HCT116 (cell line): ENCODE measurements around the gene ORC3. TPM values are rescaled to one million over a fixed set of nuclear protein-coding genes. Genes with fewer than 3 reads are reported as not detected.

Experiments used
- ATAC-seq: fragments of 200-7000 bp; cut with Tn5 transposase; 2 replicates; pipeline ENCODE4 v1.9.1; 2020; ENCODE audit warnings: mild to moderate bottlenecking, moderate library complexity
- BruUV-seq: library from RNA; stranded (reverse); fragments of 400-500 nt; replicated peaks from 2 replicates; lab custom pipeline; 2021; lab: Mats Ljungman, UMichigan
- CTCF ChIA-PET: fragments of 300-600 bp; sonication (Branson Sonifier 250); formaldehyde crosslinking; loops from one replicate; lab custom pipeline; 2021; ENCODE audit warnings: antibody characterized with exemption; lab: Charles Lee
- POLR2A ChIA-PET: fragments of 300-600, 350-600 bp; sonication (Branson Sonifier 250); formaldehyde crosslinking; loops from one replicate; lab custom pipeline; 2021; ENCODE audit warnings: antibody characterized with exemption; lab: Charles Lee
- RAD21 ChIA-PET, 2 experiments: fragments of 300-600 bp; sonication (Branson Sonifier 250); formaldehyde crosslinking; loops; one replicate each; lab custom pipeline; 2023; ENCODE audit warnings: low total read pairs in 2 of 2; ENCODE audit not compliant: uncharacterized antibody in 2 of 2, unreplicated experiment in 2 of 2, low non-redundant PET in 1 of 2; lab: Charles Lee
- DNase-seq: peaks from one replicate; pipeline ENCODE4 v3.0.0-alpha.2; 2010; ENCODE audit warnings: low read depth, low spot score
- H2AFZ ChIP-seq: fragments of 200-600 bp; shearing (Covaris generic), sonication (generic); 2 replicates; pipeline ENCODE4 v1.6.1; 2017; ENCODE audit warnings: low read depth, mixed run types, mixed read lengths, antibody characterized with exemption, low read length; ENCODE audit not compliant: poor library complexity, severe bottlenecking
- H3K27ac ChIP-seq: 2 replicates; pipeline ENCODE4 v1.5.1; 2012; ENCODE audit warnings: low read depth, low read length
- H3K27me3 ChIP-seq: fragments of 200-600 bp; sonication (generic); 2 replicates; pipeline ENCODE4 v1.6.1; 2016; ENCODE audit warnings: mixed run types, low read length, mixed read lengths; ENCODE audit not compliant: insufficient read depth
- H3K36me3 ChIP-seq, 2 experiments: fragments of 200-500 bp in 1 of 2; fragments of 200-600 bp in 1 of 2; sonication (Bioruptor generic) in 1 of 2; sonication (generic) in 1 of 2; 2 replicates each; pipeline versions ENCODE4 v1.5.1 to v1.6.1; 2014 to 2016; ENCODE audit warnings: low read length in 2 of 2, inconsistent platforms in 1 of 2, mixed read lengths in 1 of 2, mixed run types in 1 of 2; ENCODE audit not compliant: insufficient read depth in 2 of 2, control insufficient read depth in 1 of 2
- H3K4me1 ChIP-seq, 2 experiments: fragments of 200-600 bp in 1 of 2; sonication (generic) in 1 of 2; 2 replicates each; pipeline versions ENCODE4 v1.5.1 to v1.6.1; 2012 to 2017; ENCODE audit warnings: low read length in 2 of 2, inconsistent platforms in 1 of 2, mild to moderate bottlenecking in 1 of 2, mixed read lengths in 1 of 2, mixed run types in 1 of 2, moderate library complexity in 1 of 2; ENCODE audit not compliant: insufficient read depth in 2 of 2, control insufficient read depth in 1 of 2
- H3K4me2 ChIP-seq: fragments of 200-600 bp; sonication (generic); 2 replicates; pipeline ENCODE4 v1.6.1; 2017; ENCODE audit warnings: mixed run types, low read length, mixed read lengths
- H3K4me3 ChIP-seq, 2 experiments: fragments of 200-600 bp in 1 of 2; sonication (generic) in 1 of 2; replicated peaks in 1 of 2; 2 replicates each; pipeline ENCODE4 v1.5.1; 2011 to 2016; ENCODE audit warnings: low read length in 2 of 2, control low read depth in 1 of 2, low read depth in 1 of 2, mild to moderate bottlenecking in 1 of 2, mixed read lengths in 1 of 2, mixed run types in 1 of 2
- H3K79me2 ChIP-seq: fragments of 200-600 bp; sonication (generic); 2 replicates; pipeline ENCODE4 v1.6.1; 2017; ENCODE audit warnings: mild to moderate bottlenecking, mixed run types, low read length, moderate library complexity, mixed read lengths; ENCODE audit not compliant: insufficient read depth
- H3K9ac ChIP-seq: fragments of 200-600 bp; sonication (generic); 2 replicates; pipeline ENCODE4 v1.6.1; 2016; ENCODE audit warnings: low read length, mixed read lengths
- H3K9me2 ChIP-seq: fragments of 200-600 bp; sonication (generic), shearing (Covaris generic); 2 replicates; pipeline ENCODE4 v1.6.1; 2017; ENCODE audit warnings: mixed run types, mild to moderate bottlenecking, moderate library complexity; ENCODE audit not compliant: insufficient read depth
- H3K9me3 ChIP-seq, 2 experiments: fragments of 200-500 bp in 1 of 2; fragments of 200-600 bp in 1 of 2; sonication (Bioruptor generic) in 1 of 2; sonication (generic) in 1 of 2; 2 replicates each; pipeline ENCODE4 v1.6.1; 2014 to 2017; ENCODE audit warnings: low read length in 2 of 2, mixed read lengths in 2 of 2, inconsistent platforms in 1 of 2, low read depth in 1 of 2, mild to moderate bottlenecking in 1 of 2, mixed run types in 1 of 2, moderate library complexity in 1 of 2; ENCODE audit not compliant: control insufficient read depth in 1 of 2, insufficient read depth in 1 of 2
- H4K20me1 ChIP-seq: fragments of 200-600 bp; sonication (generic), shearing (Covaris generic); 2 replicates; pipeline ENCODE4 v1.6.1; 2017; ENCODE audit warnings: mixed run types, mild to moderate bottlenecking, moderate library complexity; ENCODE audit not compliant: insufficient read depth
- CBX3 ChIP-seq: IDR thresholded peaks from 2 replicates; pipeline ENCODE4 v1.6.1; 2012; ENCODE audit warnings: low read depth
- EGR1 ChIP-seq: IDR thresholded peaks from 2 replicates; pipeline ENCODE4 v1.6.1; 2012; ENCODE audit warnings: low read depth
- EZH2phosphoT487 ChIP-seq: fragments of 200-600 bp; IDR thresholded peaks from 2 replicates; pipeline ENCODE4 v1.6.1; 2018; ENCODE audit warnings: antibody characterized with exemption, borderline replicate concordance
- FOSL1 ChIP-seq: IDR thresholded peaks from 2 replicates; pipeline ENCODE4 v1.6.1; 2012; ENCODE audit warnings: low read depth
- JUND ChIP-seq: IDR thresholded peaks from 2 replicates; pipeline ENCODE4 v1.6.1; 2012
- POLR2A ChIP-seq: IDR thresholded peaks from 2 replicates; pipeline ENCODE4 v1.7.0; 2011; ENCODE audit warnings: borderline replicate concordance; ENCODE audit not compliant: insufficient read depth, insufficient read length; ENCODE audit errors: extremely low read depth
- POLR2AphosphoS5 ChIP-seq: IDR thresholded peaks from 2 replicates; pipeline ENCODE4 v1.6.1; 2011; ENCODE audit warnings: mild to moderate bottlenecking, low read depth, low read length, moderate library complexity
- RAD21 ChIP-seq: IDR thresholded peaks from 2 replicates; pipeline ENCODE4 v1.6.1; 2012; ENCODE audit warnings: low read depth, mild to moderate bottlenecking
- SRF ChIP-seq: IDR thresholded peaks from 2 replicates; pipeline ENCODE4 v1.6.1; 2012; ENCODE audit warnings: low read depth
- TCF7L2 ChIP-seq: IDR thresholded peaks from 2 replicates; pipeline ENCODE4 v1.7.0; 2011; ENCODE audit warnings: borderline replicate concordance, inconsistent platforms; ENCODE audit not compliant: insufficient read depth, insufficient read length; ENCODE audit errors: extremely low read depth
- YY1 ChIP-seq: IDR thresholded peaks from 2 replicates; pipeline ENCODE4 v1.6.1; 2011; ENCODE audit warnings: low read length, low read depth, moderate library complexity, mild to moderate bottlenecking; ENCODE audit not compliant: insufficient replicate concordance; ENCODE audit errors: extremely low read depth
- ZFX ChIP-seq: fragments of 450-650 bp; IDR thresholded peaks from 2 replicates; pipeline ENCODE4 v1.6.1; 2017
- ZNF274 ChIP-seq: fragments of 200-500 bp; sonication (Bioruptor generic); IDR thresholded peaks from 2 replicates; pipeline ENCODE4 v1.6.1; 2014; ENCODE audit warnings: mild to moderate bottlenecking, low read depth, low read length, inconsistent platforms
- intact Hi-C: fragments of 100-400 bp; cut with micrococcal nuclease; formaldehyde crosslinking; loops from 2 replicates; pipeline ENCODE4 v1.10.0; 2022
- total RNA-seq: library from RNA; stranded (reverse); gene quantifications from one replicate; pipeline ENCODE4 v1.2.1, GENCODE V29; 2021; ENCODE audit not compliant: unreplicated experiment
- TF ChIP-seq, protein P1 (sequence below), 3 experiments: fragments of 200-600 bp in 1 of 3; sonication (generic) in 1 of 3; IDR thresholded peaks in 2 of 3; conservative IDR thresholded peaks in 1 of 3; 2 replicates each; pipeline ENCODE4 v1.5.1; 2012 to 2017; ENCODE audit warnings: low read depth in 2 of 3, low read length in 2 of 3, antibody characterized with exemption in 1 of 3, borderline replicate concordance in 1 of 3, control low read depth in 1 of 3, mild to moderate bottlenecking in 1 of 3, mixed read lengths in 1 of 3, mixed run types in 1 of 3, moderate library complexity in 1 of 3; ENCODE audit not compliant: insufficient read depth in 1 of 3
- TF ChIP-seq, protein P2 (sequence below): IDR thresholded peaks from 2 replicates; pipeline ENCODE4 v1.6.1; 2011; ENCODE audit warnings: mild to moderate bottlenecking, low read length, moderate library complexity; ENCODE audit not compliant: insufficient replicate concordance; ENCODE audit errors: extremely low read depth
- TF ChIP-seq, protein P3 (sequence below): IDR thresholded peaks from 2 replicates; pipeline ENCODE4 v1.6.1; 2012

Gene ORC3
- total RNA-seq, 1 experiment from 2014 or later = 34.2 TPM

DNA sequence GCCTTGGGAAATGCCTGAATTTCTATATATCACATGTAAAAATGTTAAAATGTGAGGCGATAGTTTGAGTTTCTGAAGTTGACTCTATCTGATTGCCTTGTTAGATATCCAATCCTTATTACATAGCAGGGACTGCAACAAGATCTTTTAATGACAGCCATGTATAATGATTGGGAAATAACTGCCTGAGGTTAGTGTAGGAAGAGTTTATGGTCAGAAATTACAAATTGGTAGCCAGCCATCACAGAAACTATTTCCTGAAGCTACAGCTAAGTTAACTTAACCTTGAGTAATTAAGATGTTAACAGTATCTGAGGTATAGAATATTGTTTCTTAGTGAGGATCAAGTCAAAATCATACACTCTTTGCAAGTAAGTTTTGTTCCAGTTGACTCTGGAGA lies 71.1 kb downstream of the ORC3 start:
- H3K27me3 ChIP-seq = no peaks in the 10 kb centered on the region
- H3K9ac ChIP-seq = no peak overlapping the region
- POLR2A ChIA-PET = no interaction called here
- TF ChIP-seq RAD21 (no peak), FOSL1 (no peak), TCF7L2 (no peak), ZFX (no peak), POLR2A (no peak), SRF (no peak), POLR2AphosphoS5 (no peak), JUND (no peak), ZNF274 (no peak)
- H3K36me3 ChIP-seq = peaks cover 3 to 6% of the 10 kb centered on the region in 2 experiments; a peak in 3 of 4 replicates
- H3K9me2 ChIP-seq = no peaks in the 10 kb centered on the region
- no peak overlapping the region for H3K4me2 ChIP-seq
- no peak overlapping the region for H2AFZ ChIP-seq
- ATAC-seq = no peak
- RAD21 ChIA-PET = no interaction called here
- H3K9me3 ChIP-seq = no peaks in the 10 kb centered on the region
- no peak for DNase-seq
- H3K79me2 ChIP-seq = no peaks in the 10 kb centered on the region
- no TSS peak for BruUV-seq
- intact Hi-C loops = no loop called here
- CTCF ChIA-PET = no interaction called here
- no peaks in the 10 kb centered on the region for H4K20me1 ChIP-seq
- H3K4me3 ChIP-seq = no peak overlapping the region
- no peak overlapping the region for H3K27ac ChIP-seq
- H3K4me1 ChIP-seq = peaks cover 0 to 7% of the 10 kb centered on the region in 2 experiments; a peak in 2 of 4 replicates

DNA sequence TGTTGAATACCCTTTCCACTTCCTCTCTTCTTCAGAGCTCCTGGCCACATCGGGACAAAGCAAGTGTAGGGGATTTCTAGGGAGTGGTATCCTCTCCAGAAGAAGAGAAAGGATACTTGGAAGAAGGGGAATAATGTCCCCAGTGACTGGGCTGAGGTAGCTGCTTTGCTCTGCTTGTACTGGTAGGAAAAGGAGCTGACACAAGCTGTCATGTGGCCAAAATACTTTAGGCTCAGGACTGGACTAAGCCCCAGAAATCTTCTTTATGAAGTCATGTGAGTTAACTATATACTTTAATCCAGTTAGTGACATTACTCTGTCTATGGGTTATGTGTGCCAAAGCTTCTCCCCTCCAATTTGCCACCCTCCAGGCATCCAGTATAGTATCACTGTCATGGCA lies 71.6 kb downstream of the ORC3 start:
- RAD21 ChIA-PET = no interaction called here
- no peak for ATAC-seq
- CTCF ChIA-PET = no interaction called here
- no peak for TF ChIP-seq POLR2A
- no peak for TF ChIP-seq YY1
- no peak for TF ChIP-seq EGR1
- TF ChIP-seq, protein P1, sequence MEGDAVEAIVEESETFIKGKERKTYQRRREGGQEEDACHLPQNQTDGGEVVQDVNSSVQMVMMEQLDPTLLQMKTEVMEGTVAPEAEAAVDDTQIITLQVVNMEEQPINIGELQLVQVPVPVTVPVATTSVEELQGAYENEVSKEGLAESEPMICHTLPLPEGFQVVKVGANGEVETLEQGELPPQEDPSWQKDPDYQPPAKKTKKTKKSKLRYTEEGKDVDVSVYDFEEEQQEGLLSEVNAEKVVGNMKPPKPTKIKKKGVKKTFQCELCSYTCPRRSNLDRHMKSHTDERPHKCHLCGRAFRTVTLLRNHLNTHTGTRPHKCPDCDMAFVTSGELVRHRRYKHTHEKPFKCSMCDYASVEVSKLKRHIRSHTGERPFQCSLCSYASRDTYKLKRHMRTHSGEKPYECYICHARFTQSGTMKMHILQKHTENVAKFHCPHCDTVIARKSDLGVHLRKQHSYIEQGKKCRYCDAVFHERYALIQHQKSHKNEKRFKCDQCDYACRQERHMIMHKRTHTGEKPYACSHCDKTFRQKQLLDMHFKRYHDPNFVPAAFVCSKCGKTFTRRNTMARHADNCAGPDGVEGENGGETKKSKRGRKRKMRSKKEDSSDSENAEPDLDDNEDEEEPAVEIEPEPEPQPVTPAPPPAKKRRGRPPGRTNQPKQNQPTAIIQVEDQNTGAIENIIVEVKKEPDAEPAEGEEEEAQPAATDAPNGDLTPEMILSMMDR (IDR thresholded peaks at IDR 0.05 in 2 of 3, conservative IDR thresholded peaks at IDR 0.05 in 1 of 3; ENCODE audit: borderline replicate concordance in 1 of 3, insufficient read depth in 1 of 3, low read depth in 2 of 3, low read length in 2 of 3) = no peak
- no peak for TF ChIP-seq EZH2phosphoT487
- TF ChIP-seq POLR2AphosphoS5 = no peak
- TF ChIP-seq SRF = no peak
- TF ChIP-seq, protein P2, sequence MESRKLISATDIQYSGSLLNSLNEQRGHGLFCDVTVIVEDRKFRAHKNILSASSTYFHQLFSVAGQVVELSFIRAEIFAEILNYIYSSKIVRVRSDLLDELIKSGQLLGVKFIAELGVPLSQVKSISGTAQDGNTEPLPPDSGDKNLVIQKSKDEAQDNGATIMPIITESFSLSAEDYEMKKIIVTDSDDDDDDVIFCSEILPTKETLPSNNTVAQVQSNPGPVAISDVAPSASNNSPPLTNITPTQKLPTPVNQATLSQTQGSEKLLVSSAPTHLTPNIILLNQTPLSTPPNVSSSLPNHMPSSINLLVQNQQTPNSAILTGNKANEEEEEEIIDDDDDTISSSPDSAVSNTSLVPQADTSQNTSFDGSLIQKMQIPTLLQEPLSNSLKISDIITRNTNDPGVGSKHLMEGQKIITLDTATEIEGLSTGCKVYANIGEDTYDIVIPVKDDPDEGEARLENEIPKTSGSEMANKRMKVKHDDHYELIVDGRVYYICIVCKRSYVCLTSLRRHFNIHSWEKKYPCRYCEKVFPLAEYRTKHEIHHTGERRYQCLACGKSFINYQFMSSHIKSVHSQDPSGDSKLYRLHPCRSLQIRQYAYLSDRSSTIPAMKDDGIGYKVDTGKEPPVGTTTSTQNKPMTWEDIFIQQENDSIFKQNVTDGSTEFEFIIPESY = no peak
- no peak for TF ChIP-seq FOSL1
- no peak for TF ChIP-seq ZFX
- no peak for TF ChIP-seq CBX3
- TF ChIP-seq, protein P3, sequence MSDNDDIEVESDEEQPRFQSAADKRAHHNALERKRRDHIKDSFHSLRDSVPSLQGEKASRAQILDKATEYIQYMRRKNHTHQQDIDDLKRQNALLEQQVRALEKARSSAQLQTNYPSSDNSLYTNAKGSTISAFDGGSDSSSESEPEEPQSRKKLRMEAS = no peak

More for the DNA sequence above, 71.6 kb downstream of the ORC3 start:
- Histone ChIP-seq H3K4me2 (no peak overlapping the region), H3K79me2 (no peaks in the 10 kb centered on the region), H3K9me2 (no peaks in the 10 kb centered on the region), H2AFZ (no peak overlapping the region), H3K4me1 (peaks cover 0 to 7% of the 10 kb centered on the region in 2 experiments; a peak in 2 of 4 replicates), H4K20me1 (no peaks in the 10 kb centered on the region), H3K36me3 (peaks cover 3 to 6% of the 10 kb centered on the region in 2 experiments; a peak in 3 of 4 replicates), H3K27me3 (no peaks in the 10 kb centered on the region), H3K9ac (no peak overlapping the region), H3K4me3 (no peak overlapping the region), H3K27ac (no peak overlapping the region), H3K9me3 (no peaks in the 10 kb centered on the region)
- BruUV-seq = no TSS peak
- intact Hi-C loops = no loop called here
- POLR2A ChIA-PET = interaction anchor here (0.6 kb wide), 1 partner anchor 38 kb away, joined by 3 read pairs; no protein-coding TSS in a partner anchor
- no peak for DNase-seq
